K562 (cell line): ENCODE data around the gene AGPAT2. TPM values are rescaled to one million over a fixed set of nuclear protein-coding genes. Genes with fewer than 3 reads are reported as not detected.

Experiments
- BCL6 ChIP-seq: fragments of 250-450 bp; sonication (Bioruptor Pico); IDR thresholded peaks from 2 replicates; pipeline ENCODE4 v1.4.0; 2020
- CCAR2 ChIP-seq: fragments of 200-400 bp; formaldehyde crosslinking; IDR thresholded peaks from 2 replicates; pipeline ENCODE4 v1.6.1; 2017; ENCODE audit warnings: mild to moderate bottlenecking, low read depth, low read length
- GABPB2 ChIP-seq: fragments of 250-450 bp; sonication (Bioruptor Pico); conservative IDR thresholded peaks from 2 replicates; pipeline ENCODE4 v1.5.1; 2021; ENCODE audit warnings: mild to moderate bottlenecking
- HDAC3 ChIP-seq: fragments of 450-650 bp; IDR thresholded peaks from 2 replicates; pipeline ENCODE4 v1.6.1; 2018; ENCODE audit warnings: borderline replicate concordance, mild to moderate bottlenecking, moderate library complexity; ENCODE audit not compliant: partially characterized antibody
- MTA2 ChIP-seq: fragments of 450-650 bp; IDR thresholded peaks from 2 replicates; pipeline ENCODE4 v1.6.1; 2016; ENCODE audit warnings: low read depth
- NR2F6 ChIP-seq: fragments of 450-650 bp; formaldehyde crosslinking; IDR thresholded peaks from 2 replicates; pipeline ENCODE4 v1.4.0; 2020; ENCODE audit warnings: mild to moderate bottlenecking
- PRPF4 ChIP-seq: fragments of 200-400 bp; formaldehyde crosslinking; IDR thresholded peaks from one replicate; pipeline ENCODE4 v1.6.1; 2017; ENCODE audit warnings: low read length, low read depth, mild to moderate bottlenecking; ENCODE audit not compliant: insufficient read depth, poor library complexity, severe bottlenecking
- SMC3 ChIP-seq: conservative IDR thresholded peaks from 2 replicates; pipeline ENCODE4 v1.6.1; 2011; ENCODE audit warnings: low read depth, low read length, improper control_type of control experiment; ENCODE audit not compliant: insufficient read depth
- SREBF2 ChIP-seq: sonication (generic); formaldehyde crosslinking; IDR thresholded peaks from 2 replicates; pipeline ENCODE4 v1.4.0; 2020; ENCODE audit warnings: mild to moderate bottlenecking, missing genetic modification reagents
- TCFL5 ChIP-seq: fragments of 250-450 bp; sonication (Bioruptor Pico); conservative IDR thresholded peaks from 2 replicates; pipeline ENCODE4 v1.6.1; 2021; ENCODE audit warnings: mild to moderate bottlenecking, moderate library complexity, matching md5 sums
- polyA plus RNA-seq, 8 experiments: library from polyadenylated mRNA; depleted of rRNA in 4 of 8; stranded (reverse) in 5 of 8; unstranded in 3 of 8; fragments of >200 nt; fragmentation: Nextera tagmentation in 2 of 8; fragmentation: Illumina TruSeq in 1 of 8; extraction: Ambion mirVana in 2 of 8; extraction: Trizol in 1 of 8; gene quantifications; 2 replicates each; pipeline versions ENCODE4 v1.2.1 to v1.2.3, GENCODE V29; 2011 to 2014; ENCODE audit warnings: inconsistent platforms in 1 of 8, missing spikeins in 1 of 8
- total RNA-seq, 7 experiments: library from RNA; depleted of rRNA in 6 of 7; stranded (reverse); fragments of >200 nt in 6 of 7; fragmentation: Illumina TruSeq in 2 of 7; extraction: Trizol in 2 of 7; gene quantifications; 2 replicates each; pipeline versions ENCODE4 v1.2.1 to v1.2.3, GENCODE V29; 2011 to 2021; ENCODE audit warnings: low replicate concordance in 1 of 7
- TF ChIP-seq, protein P1 (sequence below): fragments of 250-450 bp; sonication (Bioruptor Pico); IDR thresholded peaks from 2 replicates; pipeline ENCODE4 v1.5.0; 2022; ENCODE audit warnings: mild to moderate bottlenecking
- TF ChIP-seq, protein P2 (sequence below): fragments of 250-450 bp; sonication (Bioruptor Pico); IDR thresholded peaks from 2 replicates; pipeline ENCODE4 v1.5.0; 2021; ENCODE audit warnings: mild to moderate bottlenecking, borderline replicate concordance
- TF ChIP-seq, protein P3 (sequence below), 3 experiments: fragments of 200-800 bp in 1 of 3; sonication (Bioruptor generic) in 1 of 3; sonication (generic) in 1 of 3; formaldehyde crosslinking in 1 of 3; IDR thresholded peaks; 2 replicates each; pipeline versions ENCODE4 v1.6.1 to v1.8.0; 2016 to 2022; ENCODE audit warnings: mild to moderate bottlenecking in 2 of 3, missing compliant biosample characterization in 2 of 3, missing genetic modification characterization in 2 of 3, missing genetic modification reagents in 1 of 3
- TF ChIP-seq, protein P4 (sequence below): sonication (generic); formaldehyde crosslinking; IDR thresholded peaks from 2 replicates; pipeline ENCODE4 v1.8.1; 2023; ENCODE audit warnings: mild to moderate bottlenecking, missing genetic modification reagents
- TF ChIP-seq, protein P5 (sequence below): IDR thresholded peaks from 2 replicates; pipeline ENCODE4 v1.6.1; 2011; ENCODE audit not compliant: insufficient read length; ENCODE audit errors: extremely low read depth
- TF ChIP-seq, protein P6 (sequence below): fragments of 250-450 bp; sonication (Bioruptor Pico); IDR thresholded peaks from 2 replicates; pipeline ENCODE4 v1.4.0; 2020; ENCODE audit warnings: mild to moderate bottlenecking

Gene AGPAT2
- total and polyA plus RNA-seq, 9 of the 15 experiments (the other 6 are each of a cell fraction or from before 2014, with no cell fraction given): 0.13 to 54.5 (median 23.9) TPM

DNA sequence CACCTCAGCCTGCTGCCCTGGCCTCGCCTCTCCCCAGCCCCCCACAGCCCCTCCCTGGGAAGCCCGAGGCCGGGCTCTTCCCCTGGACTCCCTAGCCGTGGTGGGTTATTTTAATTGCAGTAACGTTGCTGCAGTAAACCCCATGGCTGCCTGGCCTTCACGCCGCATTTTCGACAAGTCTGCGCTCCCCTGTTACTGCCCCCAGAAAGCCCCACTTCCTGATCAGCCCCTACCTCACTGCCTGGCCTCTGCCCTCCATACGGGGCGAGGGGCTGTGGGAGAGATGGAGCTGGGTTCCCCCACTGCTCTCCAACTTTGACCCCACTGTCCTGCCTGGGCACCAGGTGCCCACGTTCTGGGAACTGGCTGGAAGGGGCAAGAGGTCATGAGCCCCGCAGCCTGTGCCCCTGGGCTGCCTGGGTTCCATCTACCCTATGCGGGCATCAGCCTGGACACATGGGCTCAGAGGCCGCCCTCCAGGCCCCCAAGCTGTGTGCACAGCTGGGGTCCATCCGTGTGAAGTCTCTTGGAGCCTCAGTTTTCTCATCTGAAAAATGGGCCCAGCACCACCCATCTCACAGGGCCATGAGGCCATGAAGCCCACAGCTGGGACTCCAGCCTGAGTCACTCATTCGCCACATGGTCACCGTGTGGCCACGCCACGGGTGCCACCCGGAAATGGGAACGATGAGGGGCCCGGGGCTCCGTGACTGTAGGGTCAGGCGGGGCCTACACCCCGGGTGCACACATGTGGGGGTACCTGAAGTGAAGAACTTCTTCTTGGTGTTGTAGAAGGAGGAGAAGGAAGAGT, 13.1 kb downstream of the AGPAT2 start (continued):
- TF ChIP-seq, protein P1, sequence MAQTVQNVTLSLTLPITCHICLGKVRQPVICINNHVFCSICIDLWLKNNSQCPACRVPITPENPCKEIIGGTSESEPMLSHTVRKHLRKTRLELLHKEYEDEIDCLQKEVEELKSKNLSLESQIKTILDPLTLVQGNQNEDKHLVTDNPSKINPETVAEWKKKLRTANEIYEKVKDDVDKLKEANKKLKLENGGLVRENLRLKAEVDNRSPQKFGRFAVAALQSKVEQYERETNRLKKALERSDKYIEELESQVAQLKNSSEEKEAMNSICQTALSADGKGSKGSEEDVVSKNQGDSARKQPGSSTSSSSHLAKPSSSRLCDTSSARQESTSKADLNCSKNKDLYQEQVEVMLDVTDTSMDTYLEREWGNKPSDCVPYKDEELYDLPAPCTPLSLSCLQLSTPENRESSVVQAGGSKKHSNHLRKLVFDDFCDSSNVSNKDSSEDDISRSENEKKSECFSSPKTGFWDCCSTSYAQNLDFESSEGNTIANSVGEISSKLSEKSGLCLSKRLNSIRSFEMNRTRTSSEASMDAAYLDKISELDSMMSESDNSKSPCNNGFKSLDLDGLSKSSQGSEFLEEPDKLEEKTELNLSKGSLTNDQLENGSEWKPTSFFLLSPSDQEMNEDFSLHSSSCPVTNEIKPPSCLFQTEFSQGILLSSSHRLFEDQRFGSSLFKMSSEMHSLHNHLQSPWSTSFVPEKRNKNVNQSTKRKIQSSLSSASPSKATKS (CRISPR knock-in tag): no peak
- TF ChIP-seq SMC3 (no peak), PRPF4 (no peak), TCFL5 (CRISPR knock-in tag) (no peak), SREBF2 (CRISPR knock-in tag) (no peak), MTA2 (no peak), HDAC3 (no peak), BCL6 (CRISPR knock-in tag) (no peak), CCAR2 (no peak), NR2F6 (no peak), GABPB2 (CRISPR knock-in tag) (no peak)
- TF ChIP-seq, protein P2, sequence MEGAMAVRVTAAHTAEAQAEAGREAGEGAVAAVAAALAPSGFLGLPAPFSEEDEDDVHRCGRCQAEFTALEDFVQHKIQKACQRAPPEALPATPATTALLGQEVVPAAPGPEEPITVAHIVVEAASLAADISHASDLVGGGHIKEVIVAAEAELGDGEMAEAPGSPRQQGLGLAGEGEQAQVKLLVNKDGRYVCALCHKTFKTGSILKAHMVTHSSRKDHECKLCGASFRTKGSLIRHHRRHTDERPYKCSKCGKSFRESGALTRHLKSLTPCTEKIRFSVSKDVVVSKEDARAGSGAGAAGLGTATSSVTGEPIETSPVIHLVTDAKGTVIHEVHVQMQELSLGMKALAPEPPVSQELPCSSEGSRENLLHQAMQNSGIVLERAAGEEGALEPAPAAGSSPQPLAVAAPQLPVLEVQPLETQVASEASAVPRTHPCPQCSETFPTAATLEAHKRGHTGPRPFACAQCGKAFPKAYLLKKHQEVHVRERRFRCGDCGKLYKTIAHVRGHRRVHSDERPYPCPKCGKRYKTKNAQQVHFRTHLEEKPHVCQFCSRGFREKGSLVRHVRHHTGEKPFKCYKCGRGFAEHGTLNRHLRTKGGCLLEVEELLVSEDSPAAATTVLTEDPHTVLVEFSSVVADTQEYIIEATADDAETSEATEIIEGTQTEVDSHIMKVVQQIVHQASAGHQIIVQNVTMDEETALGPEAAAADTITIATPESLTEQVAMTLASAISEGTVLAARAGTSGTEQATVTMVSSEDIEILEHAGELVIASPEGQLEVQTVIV (CRISPR knock-in tag): 0 out of 2 replicates have a peak, but pooled peaks have one; percentile 43
- TF ChIP-seq, protein P3, sequence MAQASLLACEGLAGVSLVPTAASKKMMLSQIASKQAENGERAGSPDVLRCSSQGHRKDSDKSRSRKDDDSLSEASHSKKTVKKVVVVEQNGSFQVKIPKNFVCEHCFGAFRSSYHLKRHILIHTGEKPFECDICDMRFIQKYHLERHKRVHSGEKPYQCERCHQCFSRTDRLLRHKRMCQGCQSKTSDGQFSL (CRISPR knock-in tag; IDR thresholded peaks at IDR 0.05): no peak
- TF ChIP-seq, protein P3 (tag; IDR thresholded peaks at IDR 0.05): no peak
- TF ChIP-seq, protein P4, sequence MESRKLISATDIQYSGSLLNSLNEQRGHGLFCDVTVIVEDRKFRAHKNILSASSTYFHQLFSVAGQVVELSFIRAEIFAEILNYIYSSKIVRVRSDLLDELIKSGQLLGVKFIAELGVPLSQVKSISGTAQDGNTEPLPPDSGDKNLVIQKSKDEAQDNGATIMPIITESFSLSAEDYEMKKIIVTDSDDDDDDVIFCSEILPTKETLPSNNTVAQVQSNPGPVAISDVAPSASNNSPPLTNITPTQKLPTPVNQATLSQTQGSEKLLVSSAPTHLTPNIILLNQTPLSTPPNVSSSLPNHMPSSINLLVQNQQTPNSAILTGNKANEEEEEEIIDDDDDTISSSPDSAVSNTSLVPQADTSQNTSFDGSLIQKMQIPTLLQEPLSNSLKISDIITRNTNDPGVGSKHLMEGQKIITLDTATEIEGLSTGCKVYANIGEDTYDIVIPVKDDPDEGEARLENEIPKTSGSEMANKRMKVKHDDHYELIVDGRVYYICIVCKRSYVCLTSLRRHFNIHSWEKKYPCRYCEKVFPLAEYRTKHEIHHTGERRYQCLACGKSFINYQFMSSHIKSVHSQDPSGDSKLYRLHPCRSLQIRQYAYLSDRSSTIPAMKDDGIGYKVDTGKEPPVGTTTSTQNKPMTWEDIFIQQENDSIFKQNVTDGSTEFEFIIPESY (CRISPR knock-in tag): no peak
- TF ChIP-seq, protein P5, sequence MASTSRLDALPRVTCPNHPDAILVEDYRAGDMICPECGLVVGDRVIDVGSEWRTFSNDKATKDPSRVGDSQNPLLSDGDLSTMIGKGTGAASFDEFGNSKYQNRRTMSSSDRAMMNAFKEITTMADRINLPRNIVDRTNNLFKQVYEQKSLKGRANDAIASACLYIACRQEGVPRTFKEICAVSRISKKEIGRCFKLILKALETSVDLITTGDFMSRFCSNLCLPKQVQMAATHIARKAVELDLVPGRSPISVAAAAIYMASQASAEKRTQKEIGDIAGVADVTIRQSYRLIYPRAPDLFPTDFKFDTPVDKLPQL: no peak
- TF ChIP-seq, protein P6, sequence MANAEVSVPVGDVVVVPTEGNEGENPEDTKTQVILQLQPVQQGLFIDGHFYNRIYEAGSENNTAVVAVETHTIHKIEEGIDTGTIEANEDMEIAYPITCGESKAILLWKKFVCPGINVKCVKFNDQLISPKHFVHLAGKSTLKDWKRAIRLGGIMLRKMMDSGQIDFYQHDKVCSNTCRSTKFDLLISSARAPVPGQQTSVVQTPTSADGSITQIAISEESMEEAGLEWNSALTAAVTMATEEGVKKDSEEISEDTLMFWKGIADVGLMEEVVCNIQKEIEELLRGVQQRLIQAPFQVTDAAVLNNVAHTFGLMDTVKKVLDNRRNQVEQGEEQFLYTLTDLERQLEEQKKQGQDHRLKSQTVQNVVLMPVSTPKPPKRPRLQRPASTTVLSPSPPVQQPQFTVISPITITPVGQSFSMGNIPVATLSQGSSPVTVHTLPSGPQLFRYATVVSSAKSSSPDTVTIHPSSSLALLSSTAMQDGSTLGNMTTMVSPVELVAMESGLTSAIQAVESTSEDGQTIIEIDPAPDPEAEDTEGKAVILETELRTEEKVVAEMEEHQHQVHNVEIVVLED: no peak
